HCT116 (cell line): ENCODE results near the gene KSR2. TPM values are rescaled to one million over a fixed set of nuclear protein-coding genes. Genes with fewer than 3 reads are reported as not detected.

Experiments
- ATAC-seq: fragments of 200-7000 bp; cut with Tn5 transposase; 2 replicates; pipeline ENCODE4 v1.9.1; 2020; ENCODE audit warnings: mild to moderate bottlenecking, moderate library complexity
- BruUV-seq: library from RNA; stranded (reverse); fragments of 400-500 nt; replicated peaks from 2 replicates; lab custom pipeline; 2021; lab: Mats Ljungman, UMichigan
- CTCF ChIA-PET: fragments of 300-600 bp; sonication (Branson Sonifier 250); formaldehyde crosslinking; loops from one replicate; lab custom pipeline; 2021; ENCODE audit warnings: antibody characterized with exemption; lab: Charles Lee
- POLR2A ChIA-PET: fragments of 300-600, 350-600 bp; sonication (Branson Sonifier 250); formaldehyde crosslinking; loops from one replicate; lab custom pipeline; 2021; ENCODE audit warnings: antibody characterized with exemption; lab: Charles Lee
- RAD21 ChIA-PET, 2 experiments: fragments of 300-600 bp; sonication (Branson Sonifier 250); formaldehyde crosslinking; loops; one replicate each; lab custom pipeline; 2023; ENCODE audit warnings: low total read pairs in 2 of 2; ENCODE audit not compliant: uncharacterized antibody in 2 of 2, unreplicated experiment in 2 of 2, low non-redundant PET in 1 of 2; lab: Charles Lee
- DNase-seq: peaks from one replicate; pipeline ENCODE4 v3.0.0-alpha.2; 2010; ENCODE audit warnings: low read depth, low spot score
- H2AFZ ChIP-seq: fragments of 200-600 bp; shearing (Covaris generic), sonication (generic); 2 replicates; pipeline ENCODE4 v1.6.1; 2017; ENCODE audit warnings: low read depth, mixed run types, mixed read lengths, antibody characterized with exemption, low read length; ENCODE audit not compliant: poor library complexity, severe bottlenecking
- H3K27ac ChIP-seq: 2 replicates; pipeline ENCODE4 v1.5.1; 2012; ENCODE audit warnings: low read depth, low read length
- H3K27me3 ChIP-seq: fragments of 200-600 bp; sonication (generic); 2 replicates; pipeline ENCODE4 v1.6.1; 2016; ENCODE audit warnings: mixed run types, low read length, mixed read lengths; ENCODE audit not compliant: insufficient read depth
- H3K36me3 ChIP-seq, 2 experiments: fragments of 200-500 bp in 1 of 2; fragments of 200-600 bp in 1 of 2; sonication (Bioruptor generic) in 1 of 2; sonication (generic) in 1 of 2; 2 replicates each; pipeline versions ENCODE4 v1.5.1 to v1.6.1; 2014 to 2016; ENCODE audit warnings: low read length in 2 of 2, inconsistent platforms in 1 of 2, mixed read lengths in 1 of 2, mixed run types in 1 of 2; ENCODE audit not compliant: insufficient read depth in 2 of 2, control insufficient read depth in 1 of 2
- H3K4me1 ChIP-seq, 2 experiments: fragments of 200-600 bp in 1 of 2; sonication (generic) in 1 of 2; 2 replicates each; pipeline versions ENCODE4 v1.5.1 to v1.6.1; 2012 to 2017; ENCODE audit warnings: low read length in 2 of 2, inconsistent platforms in 1 of 2, mild to moderate bottlenecking in 1 of 2, mixed read lengths in 1 of 2, mixed run types in 1 of 2, moderate library complexity in 1 of 2; ENCODE audit not compliant: insufficient read depth in 2 of 2, control insufficient read depth in 1 of 2
- H3K4me2 ChIP-seq: fragments of 200-600 bp; sonication (generic); 2 replicates; pipeline ENCODE4 v1.6.1; 2017; ENCODE audit warnings: mixed run types, low read length, mixed read lengths
- H3K4me3 ChIP-seq, 2 experiments: fragments of 200-600 bp in 1 of 2; sonication (generic) in 1 of 2; replicated peaks in 1 of 2; 2 replicates each; pipeline ENCODE4 v1.5.1; 2011 to 2016; ENCODE audit warnings: low read length in 2 of 2, control low read depth in 1 of 2, low read depth in 1 of 2, mild to moderate bottlenecking in 1 of 2, mixed read lengths in 1 of 2, mixed run types in 1 of 2
- H3K79me2 ChIP-seq: fragments of 200-600 bp; sonication (generic); 2 replicates; pipeline ENCODE4 v1.6.1; 2017; ENCODE audit warnings: mild to moderate bottlenecking, mixed run types, low read length, moderate library complexity, mixed read lengths; ENCODE audit not compliant: insufficient read depth
- H3K9ac ChIP-seq: fragments of 200-600 bp; sonication (generic); 2 replicates; pipeline ENCODE4 v1.6.1; 2016; ENCODE audit warnings: low read length, mixed read lengths
- H3K9me2 ChIP-seq: fragments of 200-600 bp; sonication (generic), shearing (Covaris generic); 2 replicates; pipeline ENCODE4 v1.6.1; 2017; ENCODE audit warnings: mixed run types, mild to moderate bottlenecking, moderate library complexity; ENCODE audit not compliant: insufficient read depth
- H3K9me3 ChIP-seq, 2 experiments: fragments of 200-500 bp in 1 of 2; fragments of 200-600 bp in 1 of 2; sonication (Bioruptor generic) in 1 of 2; sonication (generic) in 1 of 2; 2 replicates each; pipeline ENCODE4 v1.6.1; 2014 to 2017; ENCODE audit warnings: low read length in 2 of 2, mixed read lengths in 2 of 2, inconsistent platforms in 1 of 2, low read depth in 1 of 2, mild to moderate bottlenecking in 1 of 2, mixed run types in 1 of 2, moderate library complexity in 1 of 2; ENCODE audit not compliant: control insufficient read depth in 1 of 2, insufficient read depth in 1 of 2
- H4K20me1 ChIP-seq: fragments of 200-600 bp; sonication (generic), shearing (Covaris generic); 2 replicates; pipeline ENCODE4 v1.6.1; 2017; ENCODE audit warnings: mixed run types, mild to moderate bottlenecking, moderate library complexity; ENCODE audit not compliant: insufficient read depth
- ATF3 ChIP-seq: IDR thresholded peaks from 2 replicates; pipeline ENCODE4 v1.6.1; 2012
- CBX3 ChIP-seq: IDR thresholded peaks from 2 replicates; pipeline ENCODE4 v1.6.1; 2012; ENCODE audit warnings: low read depth
- CEBPB ChIP-seq: IDR thresholded peaks from 2 replicates; pipeline ENCODE4 v1.6.1; 2012; ENCODE audit warnings: low read depth
- EZH2phosphoT487 ChIP-seq: fragments of 200-600 bp; IDR thresholded peaks from 2 replicates; pipeline ENCODE4 v1.6.1; 2018; ENCODE audit warnings: antibody characterized with exemption, borderline replicate concordance
- FOSL1 ChIP-seq: IDR thresholded peaks from 2 replicates; pipeline ENCODE4 v1.6.1; 2012; ENCODE audit warnings: low read depth
- POLR2AphosphoS5 ChIP-seq: IDR thresholded peaks from 2 replicates; pipeline ENCODE4 v1.6.1; 2011; ENCODE audit warnings: mild to moderate bottlenecking, low read depth, low read length, moderate library complexity
- RAD21 ChIP-seq: IDR thresholded peaks from 2 replicates; pipeline ENCODE4 v1.6.1; 2012; ENCODE audit warnings: low read depth, mild to moderate bottlenecking
- REST ChIP-seq: IDR thresholded peaks from 2 replicates; pipeline ENCODE4 v1.6.1; 2012; ENCODE audit warnings: low read depth
- SRF ChIP-seq: IDR thresholded peaks from 2 replicates; pipeline ENCODE4 v1.6.1; 2012; ENCODE audit warnings: low read depth
- YY1 ChIP-seq: IDR thresholded peaks from 2 replicates; pipeline ENCODE4 v1.6.1; 2011; ENCODE audit warnings: low read length, low read depth, moderate library complexity, mild to moderate bottlenecking; ENCODE audit not compliant: insufficient replicate concordance; ENCODE audit errors: extremely low read depth
- ZNF274 ChIP-seq: fragments of 200-500 bp; sonication (Bioruptor generic); IDR thresholded peaks from 2 replicates; pipeline ENCODE4 v1.6.1; 2014; ENCODE audit warnings: mild to moderate bottlenecking, low read depth, low read length, inconsistent platforms
- intact Hi-C: fragments of 100-400 bp; cut with micrococcal nuclease; formaldehyde crosslinking; loops from 2 replicates; pipeline ENCODE4 v1.10.0; 2022
- total RNA-seq: library from RNA; stranded (reverse); gene quantifications from one replicate; pipeline ENCODE4 v1.2.1, GENCODE V29; 2021; ENCODE audit not compliant: unreplicated experiment
- TF ChIP-seq, protein P1 (sequence below), 3 experiments: fragments of 200-600 bp in 1 of 3; sonication (generic) in 1 of 3; IDR thresholded peaks in 2 of 3; conservative IDR thresholded peaks in 1 of 3; 2 replicates each; pipeline ENCODE4 v1.5.1; 2012 to 2017; ENCODE audit warnings: low read depth in 2 of 3, low read length in 2 of 3, antibody characterized with exemption in 1 of 3, borderline replicate concordance in 1 of 3, control low read depth in 1 of 3, mild to moderate bottlenecking in 1 of 3, mixed read lengths in 1 of 3, mixed run types in 1 of 3, moderate library complexity in 1 of 3; ENCODE audit not compliant: insufficient read depth in 1 of 3

KSR2 gene
- total RNA-seq, 1 experiment from 2014 or later, result 10.1 TPM

DNA sequence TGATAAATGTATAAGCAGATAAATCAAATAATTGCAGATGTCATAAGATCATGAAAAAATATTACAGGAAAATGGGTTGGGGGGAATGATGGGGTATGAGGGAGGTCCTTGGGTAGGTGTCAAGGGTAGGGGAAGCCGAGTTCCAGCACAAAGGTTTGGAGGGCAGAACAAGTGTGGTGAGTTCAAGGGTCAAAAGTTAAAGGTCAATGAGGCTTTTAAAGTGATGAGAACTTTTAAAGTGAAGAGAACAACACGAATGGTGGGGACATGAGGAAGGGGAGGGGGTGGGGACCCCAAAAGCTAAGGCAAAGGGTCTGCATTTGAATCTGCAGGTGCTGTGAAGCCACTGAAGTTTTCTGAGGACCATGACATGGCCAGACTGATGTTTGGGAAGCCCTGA is 406.8 kb downstream of the KSR2 start:
- BruUV-seq, result no TSS peak

More for the DNA sequence above, 406.8 kb downstream of the KSR2 start:
- ChIA-PET POLR2A (no interaction called here), CTCF (interaction anchor here (1.0 kb wide), 1 partner anchor 195 kb away, joined by 3 read pairs; no protein-coding TSS in a partner anchor), RAD21 (no interaction called here)
- H2AFZ ChIP-seq, result no peak overlapping the region
- H3K27me3 ChIP-seq, result no peaks in the 10 kb centered on the region
- H3K9me2 ChIP-seq, result no peaks in the 10 kb centered on the region
- H4K20me1 ChIP-seq, result no peaks in the 10 kb centered on the region
- H3K36me3 ChIP-seq, result no peaks in the 10 kb centered on the region
- DNase-seq, result no peak
- no peak overlapping the region for H3K9ac ChIP-seq
- H3K27ac ChIP-seq, result no peak overlapping the region
- H3K4me3 ChIP-seq, result no peak overlapping the region
- H3K4me2 ChIP-seq, result no peak overlapping the region
- intact Hi-C loops, result no loop called here
- no peaks in the 10 kb centered on the region for H3K4me1 ChIP-seq
- TF ChIP-seq CBX3, result no peak
- TF ChIP-seq CEBPB, result no peak
- no peak for TF ChIP-seq RAD21
- TF ChIP-seq ATF3, result no peak
- TF ChIP-seq REST, result no peak
- no peak for TF ChIP-seq SRF
- TF ChIP-seq EZH2phosphoT487, result no peak
- TF ChIP-seq POLR2AphosphoS5, result no peak
- no peak for TF ChIP-seq ZNF274
- no peak for TF ChIP-seq YY1
- no peak for TF ChIP-seq FOSL1
- TF ChIP-seq, protein P1, sequence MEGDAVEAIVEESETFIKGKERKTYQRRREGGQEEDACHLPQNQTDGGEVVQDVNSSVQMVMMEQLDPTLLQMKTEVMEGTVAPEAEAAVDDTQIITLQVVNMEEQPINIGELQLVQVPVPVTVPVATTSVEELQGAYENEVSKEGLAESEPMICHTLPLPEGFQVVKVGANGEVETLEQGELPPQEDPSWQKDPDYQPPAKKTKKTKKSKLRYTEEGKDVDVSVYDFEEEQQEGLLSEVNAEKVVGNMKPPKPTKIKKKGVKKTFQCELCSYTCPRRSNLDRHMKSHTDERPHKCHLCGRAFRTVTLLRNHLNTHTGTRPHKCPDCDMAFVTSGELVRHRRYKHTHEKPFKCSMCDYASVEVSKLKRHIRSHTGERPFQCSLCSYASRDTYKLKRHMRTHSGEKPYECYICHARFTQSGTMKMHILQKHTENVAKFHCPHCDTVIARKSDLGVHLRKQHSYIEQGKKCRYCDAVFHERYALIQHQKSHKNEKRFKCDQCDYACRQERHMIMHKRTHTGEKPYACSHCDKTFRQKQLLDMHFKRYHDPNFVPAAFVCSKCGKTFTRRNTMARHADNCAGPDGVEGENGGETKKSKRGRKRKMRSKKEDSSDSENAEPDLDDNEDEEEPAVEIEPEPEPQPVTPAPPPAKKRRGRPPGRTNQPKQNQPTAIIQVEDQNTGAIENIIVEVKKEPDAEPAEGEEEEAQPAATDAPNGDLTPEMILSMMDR (IDR thresholded peaks at IDR 0.05 in 2 of 3, conservative IDR thresholded peaks at IDR 0.05 in 1 of 3; ENCODE audit: borderline replicate concordance in 1 of 3, insufficient read depth in 1 of 3, low read depth in 2 of 3, low read length in 2 of 3), result no peak
- H3K9me3 ChIP-seq, result no peaks in the 10 kb centered on the region
- no peak for ATAC-seq
- H3K79me2 ChIP-seq, result no peaks in the 10 kb centered on the region
